ENCODE data around the gene SLC16A3. TPM values are rescaled to one million over a fixed set of nuclear protein-coding genes. Genes with fewer than 3 reads are reported as not detected.

Gene SLC16A3
- total and polyA plus RNA-seq, 2 of the 8 experiments (the other 6 are each of a cell fraction or from before 2014, with no cell fraction given), result 3.8 to 8.7 TPM

DNA sequence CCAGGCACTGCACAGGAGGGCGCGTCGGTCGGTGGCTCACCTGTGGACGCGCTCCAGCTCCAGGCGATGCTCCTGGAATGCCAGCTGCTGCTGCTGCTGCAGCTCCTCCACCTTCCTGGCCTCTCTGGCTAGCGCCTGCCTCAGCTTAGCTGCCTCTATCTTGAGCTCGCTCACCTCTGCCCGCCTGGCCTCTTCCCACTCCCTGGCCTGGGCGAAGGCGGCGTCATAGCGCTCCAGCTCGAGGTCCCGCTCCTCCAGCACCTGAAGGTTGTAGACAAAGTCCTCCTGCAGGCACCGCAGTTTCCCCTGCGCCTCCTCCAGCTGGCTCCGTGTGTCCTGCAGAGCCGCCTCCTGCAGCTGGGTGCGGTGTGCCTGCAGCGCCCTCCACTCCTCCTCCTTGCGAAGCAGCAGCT lies 27.3 kb upstream of the SLC16A3 start:
- Histone ChIP-seq H3K79me1 (ENCODE audit: low read depth, low read length) (no peaks in the 10 kb centered on the region; the same call in 1 of the 2 replicates), H3K36me3 (ENCODE audit: control insufficient read depth in 2 of 4, insufficient read depth in 4 of 4, low read length in 3 of 4) (peaks cover 0 to 2% (median 0%) of the 10 kb centered on the region in 4 experiments; a peak in 3 of 8 replicates), H2AFZ (ENCODE audit: low read length) (no peak overlapping the region), H2BK5ac (ENCODE audit: low read depth, low read length) (no peak overlapping the region), H3K4ac (replicated peaks; ENCODE audit: insufficient read length, low read depth, low read length) (no peak overlapping the region), H2BK15ac (ENCODE audit: low read length) (no peak overlapping the region), H4K8ac (ENCODE audit: extremely low read depth, insufficient read depth, low read length) (peak overlapping the region; percentile 84; the same call in 1 of the 2 replicates), H3K56ac (replicated peaks; ENCODE audit: insufficient read length, low read depth, low read length) (no peak overlapping the region), H3K4me1 (replicated peaks in 1 of 4; ENCODE audit: control insufficient read depth in 3 of 4, insufficient read depth in 4 of 4, low read length in 3 of 4) (peaks cover 0 to 2% (median 2%) of the 10 kb centered on the region in 4 experiments; a peak in 3 of 7 replicates), H3K23ac (ENCODE audit: insufficient read length) (no peak overlapping the region), H4K5ac (ENCODE audit: insufficient read length, low read depth, low read length) (no peak overlapping the region), H3K14ac (ENCODE audit: insufficient read length) (no peak overlapping the region), H2BK120ac (replicated peaks; ENCODE audit: low read depth, low read length) (no peak overlapping the region), H4K91ac (replicated peaks; ENCODE audit: insufficient read length, low read length) (no peak overlapping the region), H3K79me2 (ENCODE audit: control insufficient read depth in 1 of 2, insufficient read depth in 2 of 2, low read length in 2 of 2) (no peaks in the 10 kb centered on the region), H3K9ac (replicated peaks in 1 of 4; ENCODE audit: extremely low read depth in 1 of 4, low read depth in 3 of 4, low read length in 3 of 4) (no peak overlapping the region), H3K18ac (ENCODE audit: extremely low read depth, low read length) (no peak overlapping the region), H2AK5ac (ENCODE audit: low read depth, low read length) (no peak overlapping the region), H2BK12ac (ENCODE audit: low read depth, low read length) (no peak overlapping the region), H3K27ac (ENCODE audit: low read depth, low read length) (no peak overlapping the region), H3K9me3 (ENCODE audit: insufficient read depth in 2 of 2, low read depth in 1 of 2, low read length in 1 of 2) (no peaks in the 10 kb centered on the region), H4K20me1 (replicated peaks in 1 of 2; ENCODE audit: control insufficient read depth in 1 of 2, insufficient read depth in 2 of 2, low read length in 2 of 2) (peaks cover 3 to 13% of the 10 kb centered on the region in 2 experiments), H3K27me3 (replicated peaks in 1 of 4; ENCODE audit: control insufficient read depth in 3 of 4, extremely low read depth in 1 of 4, insufficient read depth in 3 of 4, low read length in 3 of 4) (no peaks in the 10 kb centered on the region), H3K4me3 (ENCODE audit: extremely low read depth in 1 of 4, insufficient read depth in 2 of 4, low read depth in 3 of 4, low read length in 4 of 4) (no peak overlapping the region), H3K23me2 (ENCODE audit: low read depth, low read length) (no peaks in the 10 kb centered on the region), H2BK20ac (ENCODE audit: low read length) (no peak overlapping the region), H3K4me2 (ENCODE audit: insufficient read depth in 1 of 2, low read depth in 2 of 2, low read length in 2 of 2) (no peak overlapping the region)
- DNase-seq (ENCODE audit: low read depth in 1 of 2, low spot score in 2 of 2) (no peak), FAIRE-seq (no peak)
- POLR2A ChIA-PET (ENCODE audit: partially characterized antibody), result interaction anchor here (1.3 kb wide), 1 partner anchor 103 kb away, joined by 3 read pairs; no protein-coding TSS in a partner anchor
- CTCF ChIA-PET (ENCODE audit: partially characterized antibody), result interaction anchor here (0.9 kb wide), 2 partner anchors 37 to 116 kb away, joined by 3 read pairs; partner anchors contain the start of gene CD7
- 90% methylated on average over 23 of the region's 23 CpGs; no CpG with 5 or more reads in 1 of the 2 experiments for WGBS, 2 experiments (ENCODE audit: extremely low coverage in 1 of 2, insufficient coverage in 1 of 2, insufficient read length in 1 of 2, insufficient replicate concordance in 2 of 2, low coverage in 1 of 2, low lambda C conversion rate in 2 of 2, missing lambda C conversion rate in 1 of 2)
- no peak for TF ChIP-seq KDM5A (IDR thresholded peaks at IDR 0.05; ENCODE audit: low read length)
- no peak for TF ChIP-seq MAFK (IDR thresholded peaks at IDR 0.05; ENCODE audit: low read depth, low read length)
- no peak for TF ChIP-seq ZNF274 (IDR thresholded peaks at IDR 0.05; ENCODE audit: borderline replicate concordance, extremely low read depth, low read length)
- TF ChIP-seq EZH2 (IDR thresholded peaks at IDR 0.05; ENCODE audit: low read depth, low read length, severe bottlenecking), result no peak
- no peak for TF ChIP-seq SP4 (IDR thresholded peaks at IDR 0.05; ENCODE audit: low read length)
- TF ChIP-seq TBP (IDR thresholded peaks at IDR 0.05; ENCODE audit: low read depth, low read length), result no peak
- TF ChIP-seq RNF2 (IDR thresholded peaks at IDR 0.05; ENCODE audit: borderline replicate concordance, low read depth, low read length, missing control alignments, poor library complexity, severe bottlenecking), result no peak
- TF ChIP-seq RAD21 (IDR thresholded peaks at IDR 0.05 in 1 of 2, conservative IDR thresholded peaks at IDR 0.05 in 1 of 2; ENCODE audit: low read depth in 2 of 2, low read length in 2 of 2), result no peak
- TF ChIP-seq JUND (IDR thresholded peaks at IDR 0.05; ENCODE audit: low read length), result no peak
- no peak for TF ChIP-seq PHF8 (conservative IDR thresholded peaks at IDR 0.05; ENCODE audit: low read depth, low read length)
- no peak for TF ChIP-seq BACH1 (IDR thresholded peaks at IDR 0.05; ENCODE audit: low read length)
- TF ChIP-seq YY1 (IDR thresholded peaks at IDR 0.05; ENCODE audit: low read depth, low read length), result no peak

Data from H1 (cell line).